Stimulated activated CD4-positive, alpha-beta T cell treated with anti-CD3 and anti-CD28 coated beads, Interleukin-4, amount 100 ng/mL, for 1 hour (primary cell): ENCODE results near the gene DCXR.
A peak's percentile ranks its signal among the peaks of the same experiment; 100 is the strongest.
"Not testable (repeated sequence)": the region's sequence is repeated elsewhere in the genome, so short reads cannot be mapped to it uniquely, and the experiment has no call there.

Experiments
- DNase-seq: peaks from one replicate; pipeline ENCODE4 v3.0.0-alpha.2; 2020

Gene DCXR

GRCh38 chr17:82054351-82055022, 17.0 kb upstream of the DCXR start:
- no peak for DNase-seq

GRCh38 chr17:82053556-82054263, 16.2 kb upstream of the DCXR start:
- DNase-seq = peak; percentile 2

- DNase-seq = no peak
These were observed 15.6 kb upstream of the DCXR start for GRCh38 chr17:82053130-82053529.

- DNase-seq = no peak
These were observed 15.2 kb upstream of the DCXR start for GRCh38 chr17:82052638-82053059.

- DNase-seq = peak; percentile 89
These were observed 14.5 kb upstream of the DCXR start, which contains the start of the genes GPS1 and RFNG for GRCh38 chr17:82051776-82052637. GPS1 (plus strand) TSS chr17:82051898; CDS start chr17:82051932, 34 bp downstream. RFNG (minus strand) TSS chr17:82051811; CDS start chr17:82051766, 45 bp downstream.

GRCh38 chr17:82050761-82051641, 13.5 kb upstream of the DCXR start:
- no peak for DNase-seq

- no peak for DNase-seq
These were observed 12.8 kb upstream of the DCXR start for GRCh38 chr17:82050152-82050760.

GRCh38 chr17:82049521-82049971, 12.0 kb upstream of the DCXR start:
- peak; percentile 2 for DNase-seq

- no peak for DNase-seq
These were observed 11.6 kb upstream of the DCXR start for GRCh38 chr17:82049106-82049505.

GRCh38 chr17:82048571-82048971, 11.1 kb upstream of the DCXR start:
- DNase-seq = no peak

GRCh38 chr17:82047914-82048570, 10.5 kb upstream of the DCXR start:
- DNase-seq = peak; percentile 1

GRCh38 chr17:82047379-82047778, 9.9 kb upstream of the DCXR start:
- no peak for DNase-seq

- DNase-seq = no peak
These were observed 9.4 kb upstream of the DCXR start for GRCh38 chr17:82046903-82047302.

GRCh38 chr17:82045936-82046484, 8.5 kb upstream of the DCXR start:
- DNase-seq = no peak

- no peak for DNase-seq
These were observed 6.0 kb upstream of the DCXR start for GRCh38 chr17:82043507-82043906.

- DNase-seq = no peak
These were observed 5.2 kb upstream of the DCXR start for GRCh38 chr17:82042649-82043048.

GRCh38 chr17:82041144-82041814, 3.8 kb upstream of the DCXR start:
- DNase-seq = no peak

- DNase-seq = no peak
These were observed 2.3 kb upstream of the DCXR start for GRCh38 chr17:82039695-82040299.

- DNase-seq = not testable (repeated sequence)
These were observed 1.4 kb upstream of the DCXR start for GRCh38 chr17:82038796-82039409.

GRCh38 chr17:82037889-82038195, 345 bp upstream of the DCXR start:
- DNase-seq = no peak
